HTR-8/SVneo (cell line): Measurements from ENCODE around the gene IL2RA.
A peak's percentile ranks its signal among the peaks of the same experiment; 100 is the strongest.
"Not testable (repeated sequence)": the region's sequence is repeated elsewhere in the genome, so short reads cannot be mapped to it uniquely, and the experiment has no call there.

ENCODE experiments used
- DNase-seq: peaks from one replicate; pipeline ENCODE4 v3.0.0; 2011; ENCODE audit warnings: low spot score, mixed read lengths; ENCODE audit not compliant: insufficient read length
- FAIRE-seq: peaks from 2 replicates; lab custom pipeline; 2011; peaks lifted over from hg19 to GRCh38; lab: Jason Lieb, UNC

Gene IL2RA

DNA sequence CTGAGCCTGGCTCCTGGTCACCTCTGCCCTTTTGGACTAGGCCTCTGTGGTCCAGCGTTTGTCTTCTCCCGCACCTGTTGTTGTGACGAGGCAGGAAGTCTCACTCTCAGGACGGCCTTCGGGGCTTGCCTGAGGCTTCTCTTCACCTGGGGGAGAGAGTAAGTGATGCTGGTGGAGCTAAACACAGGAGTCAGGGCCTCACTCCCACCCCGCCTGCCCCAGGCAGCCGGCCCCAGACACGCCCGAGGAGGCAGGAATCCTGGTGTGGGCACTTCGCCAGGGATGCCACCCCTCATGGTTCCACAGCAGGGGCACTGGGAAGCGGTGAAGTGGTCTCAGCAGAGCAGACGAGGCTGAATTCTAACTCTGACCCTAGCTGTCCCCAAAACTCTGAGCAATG is 42.4 kb downstream of the IL2RA start:
- DNase-seq (no peak), FAIRE-seq (no peak)

DNA sequence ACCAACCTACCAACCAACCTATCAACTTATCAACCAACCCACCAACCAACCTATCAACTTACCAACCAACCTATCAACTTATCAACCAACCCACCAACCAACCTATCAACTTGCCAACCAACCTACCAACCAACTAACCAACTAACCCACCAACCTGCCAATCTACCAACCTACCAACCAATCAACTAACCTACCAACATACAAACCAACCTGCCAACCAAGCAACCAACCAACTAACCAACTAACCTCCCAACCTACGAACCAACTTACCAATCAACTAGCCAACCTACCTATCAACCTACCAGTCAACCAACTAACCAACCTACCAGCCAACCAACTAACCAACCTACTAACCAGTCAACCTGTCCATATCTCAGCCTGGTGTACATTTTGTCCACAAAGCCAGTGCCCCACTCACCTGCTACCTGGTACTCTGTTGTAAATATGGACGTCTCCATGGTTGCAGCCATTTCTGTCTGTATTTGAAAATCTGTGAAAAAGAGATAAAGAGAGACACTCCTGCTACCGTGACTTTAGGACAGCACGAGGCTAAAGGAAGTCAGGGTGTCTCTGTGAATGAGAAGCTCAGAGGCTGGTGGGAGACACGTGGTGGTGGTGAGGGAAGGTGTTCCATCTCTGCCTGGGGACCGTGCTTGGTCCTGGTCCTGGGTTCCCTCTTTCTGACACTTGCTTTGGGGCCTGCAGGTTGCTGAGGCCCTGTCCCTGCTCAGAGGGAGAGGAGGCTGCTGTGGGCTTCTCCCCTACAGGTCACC is 43.0 kb downstream of the IL2RA start:
- FAIRE-seq (peak; percentile 44), DNase-seq (no peak)

DNA sequence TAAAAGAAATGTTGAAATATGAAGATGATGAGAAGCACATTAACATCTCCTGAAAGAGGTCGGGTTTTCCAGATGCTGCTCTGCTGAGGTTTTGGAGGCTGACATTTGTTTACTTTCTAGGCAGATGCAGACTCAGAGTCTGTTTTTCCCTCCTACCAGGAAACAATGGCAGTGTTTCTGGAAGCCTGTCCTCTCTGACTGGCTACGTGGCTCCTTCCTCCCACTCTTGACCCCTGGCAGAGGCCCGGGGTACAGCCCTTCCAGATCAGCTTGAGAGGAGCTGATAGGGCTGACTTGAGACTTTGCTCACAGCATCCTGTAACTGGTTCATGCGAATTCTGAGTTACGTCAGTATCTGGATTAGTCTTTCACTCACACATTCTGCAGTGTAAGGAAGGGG is 43.7 kb downstream of the IL2RA start:
- DNase-seq: no peak
- FAIRE-seq: no peak

DNA sequence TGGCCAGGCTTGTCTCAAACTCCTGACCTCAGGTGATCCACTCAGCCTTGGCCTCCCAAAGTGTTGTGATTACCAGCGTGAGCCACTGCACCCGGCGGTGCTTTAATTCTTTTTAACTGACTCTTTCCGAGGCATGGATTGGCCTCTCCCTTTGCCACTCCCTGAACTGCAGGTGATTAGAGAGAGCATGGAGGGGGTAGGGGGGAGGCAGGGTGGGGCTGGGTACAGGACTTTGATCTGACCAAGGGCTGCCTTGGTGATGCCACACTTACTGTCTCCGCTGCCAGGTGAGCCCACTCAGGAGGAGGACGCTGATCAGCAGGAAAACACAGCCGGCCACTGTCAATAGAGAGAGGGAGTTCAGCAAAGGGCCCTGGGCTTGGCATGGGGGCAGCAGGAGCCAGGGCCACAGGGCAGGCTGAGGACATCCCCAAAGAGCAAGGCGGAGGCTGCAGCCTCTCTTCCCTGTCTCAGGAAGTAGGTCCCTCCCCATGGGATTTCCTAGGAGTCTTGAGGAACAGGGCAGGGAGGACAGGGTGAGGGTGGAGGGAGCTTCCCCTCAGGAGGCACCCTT is 44.3 kb downstream of the IL2RA start:
- no peak for FAIRE-seq

DNA sequence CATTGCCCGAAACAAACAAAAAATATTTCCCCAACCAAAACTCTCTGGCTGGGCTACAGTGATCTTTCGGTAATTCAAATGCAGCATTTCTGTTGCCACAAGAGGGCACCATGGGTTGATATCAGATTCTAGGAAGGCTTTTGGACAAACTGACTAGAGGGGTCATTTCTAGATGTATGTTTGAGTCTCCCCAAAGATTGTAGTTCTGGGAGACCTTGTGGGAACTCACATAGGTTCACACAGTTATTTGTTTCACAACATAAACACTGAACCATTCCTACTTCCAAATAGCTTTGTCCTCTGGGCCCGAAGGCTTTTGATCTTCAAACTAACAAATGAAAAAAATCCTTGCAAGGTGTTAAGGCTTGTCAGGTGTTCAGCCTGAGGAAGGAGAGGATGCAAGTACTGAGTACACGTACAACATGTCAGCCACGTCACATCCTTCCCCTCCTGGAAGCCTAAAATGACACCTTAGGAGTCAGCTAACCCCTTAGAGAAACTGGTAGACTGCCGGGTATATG is 47.9 kb downstream of the IL2RA start:
- DNase-seq (peak; percentile 51), FAIRE-seq (no peak)

More for the DNA sequence above, 44.3 kb downstream of the IL2RA start:
- no peak for DNase-seq

DNA sequence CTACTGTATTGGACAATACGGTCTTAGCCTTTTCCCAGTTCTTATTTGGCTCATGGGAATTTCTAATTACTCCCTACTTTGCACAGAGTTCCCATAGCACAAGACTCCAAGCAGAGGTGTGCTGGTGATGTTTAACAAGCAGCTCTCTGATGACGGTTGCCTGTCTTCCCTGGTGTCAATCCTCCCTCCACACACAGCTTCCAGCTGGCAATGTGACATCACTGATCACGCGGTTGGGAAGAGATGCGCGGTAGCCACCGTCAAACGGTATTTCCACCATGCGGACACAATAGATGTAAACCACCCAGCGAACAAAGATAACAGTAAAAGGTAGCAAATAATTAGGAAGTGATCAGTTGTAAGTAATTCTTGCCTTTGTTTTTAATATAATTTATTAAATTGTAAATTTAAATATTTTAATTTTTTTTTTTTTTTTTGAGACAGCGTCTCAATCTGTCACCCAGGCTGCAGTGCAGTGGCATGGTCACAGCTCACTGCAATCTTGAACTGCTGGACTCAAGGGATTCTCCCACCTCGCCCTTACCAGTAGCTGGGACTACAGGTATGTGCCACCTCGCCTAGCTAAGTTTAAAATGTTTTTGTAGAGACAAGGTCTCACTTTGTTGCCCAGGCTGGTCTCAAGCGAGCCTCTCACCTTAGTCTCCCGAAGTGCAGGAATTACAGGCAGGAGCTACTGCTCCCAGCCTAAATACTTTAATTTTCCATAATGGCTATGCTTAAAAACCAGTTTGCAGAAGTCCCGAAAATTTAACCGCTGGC is 48.6 kb downstream of the IL2RA start:
- FAIRE-seq: no peak
- DNase-seq: no peak

DNA sequence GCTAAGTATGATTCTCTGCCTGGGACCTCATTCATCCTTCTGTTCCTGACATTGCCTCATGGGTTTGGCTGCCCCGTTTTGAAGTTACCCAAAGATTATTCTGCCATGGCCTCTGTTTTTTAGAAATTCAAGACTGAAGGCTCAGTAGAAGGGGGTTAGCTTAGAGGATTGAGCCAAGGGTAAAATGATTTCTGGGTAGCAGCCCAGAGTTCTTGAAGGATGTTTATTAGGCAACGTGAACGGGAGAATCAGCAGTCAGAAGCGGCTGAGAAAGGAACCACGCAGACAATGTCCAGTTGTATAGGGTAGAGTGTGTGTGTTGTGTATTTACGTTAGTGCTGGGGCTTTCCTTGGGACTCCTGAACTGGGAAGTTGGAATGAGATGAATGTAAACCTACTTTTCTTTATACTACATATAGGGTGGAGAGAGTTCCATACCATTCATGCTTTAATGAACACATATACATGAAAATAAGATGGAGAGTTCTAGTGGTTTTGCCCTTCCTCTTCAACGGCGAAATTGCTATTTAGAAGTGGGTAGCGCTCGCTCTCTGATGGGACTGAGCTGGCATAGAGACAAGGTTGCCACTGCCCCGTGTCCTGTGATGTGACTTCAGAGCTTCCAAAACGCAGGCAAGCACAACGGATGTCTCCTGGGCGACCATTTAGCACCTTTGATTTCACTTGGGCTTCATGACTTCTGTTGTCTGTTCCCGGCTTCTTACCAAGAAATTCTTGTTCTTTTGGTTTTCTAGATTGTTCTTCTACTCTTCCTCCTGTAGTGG is 49.9 kb downstream of the IL2RA start:
- no peak for DNase-seq
- no peak for FAIRE-seq

DNA sequence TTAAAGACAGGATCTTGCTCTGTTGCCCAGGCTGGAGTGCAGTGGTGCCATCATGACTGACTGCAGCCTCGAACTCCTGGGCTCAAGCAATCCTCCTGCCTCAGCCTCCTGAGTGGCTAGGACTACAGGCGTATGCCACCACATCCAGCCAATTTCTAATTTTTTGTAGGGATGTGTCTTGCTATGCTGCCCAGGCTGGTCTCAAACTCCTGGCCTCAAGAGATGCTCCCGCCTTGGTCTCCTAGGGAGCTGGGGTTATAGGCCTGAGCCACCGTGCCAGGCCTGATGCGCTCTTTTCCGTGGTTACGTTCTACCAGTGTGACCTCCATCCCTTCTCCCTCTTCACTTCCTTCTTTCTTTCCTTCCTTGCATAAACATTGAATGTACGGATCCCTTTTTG is 50.6 kb downstream of the IL2RA start:
- no peak for FAIRE-seq
- no peak for DNase-seq

DNA sequence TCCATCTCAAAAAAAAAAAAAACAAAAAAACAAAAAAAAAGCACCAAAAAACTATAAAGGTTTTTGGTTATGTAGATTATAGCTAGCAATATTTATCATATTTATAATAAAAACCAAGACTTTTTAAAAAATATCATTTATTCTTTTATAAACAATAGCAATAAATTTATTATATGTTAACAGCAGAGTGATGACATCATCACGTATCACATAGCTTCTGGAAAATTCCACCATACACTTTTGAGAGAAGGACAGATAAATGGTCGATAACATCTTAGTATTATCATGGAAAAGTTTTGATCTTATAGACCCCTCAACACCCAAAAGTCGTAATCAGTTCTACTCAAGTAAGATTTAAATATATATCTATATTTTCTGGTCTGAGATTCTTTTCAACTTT is 51.6 kb downstream of the IL2RA start:
- DNase-seq: no peak
- FAIRE-seq: no peak

DNA sequence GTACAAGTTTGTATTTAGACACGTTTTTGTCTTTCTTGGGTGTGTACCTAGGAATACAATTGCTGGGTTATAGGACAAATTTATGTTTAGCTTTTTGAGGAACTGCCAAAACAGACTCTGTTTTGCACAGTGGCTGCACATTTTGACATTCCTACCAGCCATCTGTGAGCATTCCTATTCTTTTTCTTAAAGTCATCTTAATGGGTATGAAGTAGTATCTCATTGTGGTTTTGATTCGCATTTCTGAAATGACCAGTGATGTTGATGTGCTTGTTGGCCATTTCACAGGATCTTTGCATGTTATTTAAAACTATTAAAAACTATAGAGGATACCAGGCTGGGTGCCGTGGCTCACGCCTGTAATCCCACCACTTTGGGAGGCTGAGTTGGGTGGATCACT is 52.2 kb downstream of the IL2RA start:
- DNase-seq: no peak
- no peak for FAIRE-seq

DNA sequence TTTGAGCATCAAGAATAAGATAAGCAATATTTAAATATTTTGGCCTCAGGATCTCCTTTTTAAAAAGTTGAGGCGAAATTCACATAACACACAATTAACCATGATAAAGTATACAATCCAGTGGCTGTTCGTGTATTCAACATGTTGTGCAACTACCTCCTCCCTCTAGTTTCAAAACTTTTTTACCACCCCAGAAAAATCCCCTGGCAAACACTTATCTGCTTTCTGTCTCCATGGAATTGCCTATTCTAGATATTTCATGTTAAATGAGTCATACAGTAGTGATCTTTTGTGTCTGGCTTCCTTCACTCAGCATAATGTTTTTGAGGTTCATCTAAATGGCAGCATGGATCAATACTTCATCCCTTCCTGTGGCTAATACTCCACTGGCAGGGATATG is 53.0 kb downstream of the IL2RA start:
- DNase-seq: no peak
- no peak for FAIRE-seq

DNA sequence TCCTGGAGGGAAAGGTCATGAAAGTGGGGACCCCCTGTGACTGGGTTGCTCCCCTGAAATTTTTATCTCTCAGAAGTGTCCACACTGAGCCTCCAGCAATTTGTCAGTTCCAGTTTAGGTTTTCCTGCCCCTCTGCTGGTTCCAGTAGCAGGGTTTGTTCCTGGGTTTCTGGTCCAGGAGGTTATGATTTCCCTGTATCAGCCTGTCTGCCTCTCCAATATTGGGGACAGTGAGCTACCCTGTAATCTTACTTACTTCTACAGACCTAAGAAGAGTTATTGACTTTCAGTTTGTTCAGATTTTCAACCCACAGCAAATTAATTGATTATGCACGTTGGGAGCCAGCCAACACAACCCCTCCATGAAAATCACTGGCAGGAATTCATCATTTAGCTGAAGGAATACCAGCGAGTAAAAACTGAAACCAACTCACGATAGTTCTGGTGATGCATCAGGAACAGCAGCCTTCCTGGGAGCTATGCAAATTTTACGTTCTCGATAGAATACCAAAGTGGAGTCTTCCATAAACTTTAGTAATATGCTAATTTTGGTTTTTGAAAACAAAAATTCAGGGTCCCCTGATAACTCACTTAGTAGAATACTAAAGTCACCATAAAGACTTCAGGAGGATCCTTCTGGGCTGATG is 53.5 kb downstream of the IL2RA start:
- DNase-seq (no peak), FAIRE-seq (no peak)

DNA sequence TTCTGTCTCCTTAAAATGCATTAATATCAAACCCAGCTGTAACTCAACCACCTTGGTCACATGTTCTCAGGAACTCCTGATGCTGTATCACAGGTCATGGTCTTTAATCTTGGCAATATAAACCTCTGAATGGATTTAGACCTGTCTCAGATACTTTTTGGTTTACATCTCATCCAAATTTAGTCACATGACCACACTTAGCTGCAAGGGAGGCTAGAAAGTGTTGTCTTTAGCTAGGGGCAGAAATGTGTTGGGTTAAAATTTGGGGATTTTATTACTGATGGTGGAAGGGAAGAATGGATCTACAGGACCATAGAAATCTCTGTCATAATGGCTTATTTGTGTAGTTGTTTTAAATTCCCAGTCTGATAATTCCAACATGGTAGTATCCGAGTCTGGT is 55.2 kb downstream of the IL2RA start:
- no peak for FAIRE-seq
- no peak for DNase-seq

DNA sequence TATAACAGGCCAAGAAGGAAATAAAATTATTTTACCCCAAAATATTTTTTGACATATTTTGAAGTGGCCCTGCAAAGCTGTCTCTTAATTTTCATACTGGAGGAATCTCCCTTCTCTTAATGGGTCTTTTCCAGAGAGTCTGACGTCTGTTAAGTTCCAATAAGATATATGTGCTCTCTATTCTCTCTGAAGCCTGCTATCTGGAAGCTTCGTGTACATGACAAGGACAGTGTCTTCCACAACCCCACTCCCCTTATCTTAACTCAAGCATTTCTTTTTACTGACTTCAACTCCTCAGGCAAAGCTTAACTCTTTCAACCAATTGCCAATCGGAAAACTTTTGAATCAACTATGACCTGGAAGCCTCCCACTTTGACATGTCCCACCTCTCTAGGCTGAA is 55.6 kb downstream of the IL2RA start:
- no peak for FAIRE-seq
- no peak for DNase-seq

DNA sequence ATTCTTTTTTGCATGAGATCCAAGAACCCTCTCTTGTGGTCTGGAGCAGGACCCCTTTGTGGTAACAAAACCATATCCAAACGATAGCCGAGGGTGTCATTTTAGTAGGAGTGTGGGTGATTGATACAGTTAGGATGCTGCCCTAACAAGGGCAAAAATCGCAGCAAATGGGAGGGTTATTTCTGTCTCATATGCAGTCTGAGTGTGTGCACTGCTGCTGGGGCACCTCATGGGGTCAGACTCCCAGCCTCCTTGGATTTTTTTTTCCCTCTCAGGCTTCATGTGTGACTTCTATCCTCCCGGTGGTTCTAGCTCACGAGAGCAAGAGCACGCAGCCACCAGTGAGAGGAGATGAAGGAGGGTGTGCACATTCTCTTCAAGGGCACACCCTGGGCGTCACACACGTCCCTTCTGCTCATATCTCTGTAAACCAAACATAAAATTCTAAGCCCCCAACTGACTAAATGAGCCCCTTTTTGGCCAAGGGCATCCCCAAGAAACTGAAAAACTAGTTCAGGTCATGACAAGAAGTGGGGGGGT is 56.2 kb downstream of the IL2RA start:
- no peak for FAIRE-seq

DNA sequence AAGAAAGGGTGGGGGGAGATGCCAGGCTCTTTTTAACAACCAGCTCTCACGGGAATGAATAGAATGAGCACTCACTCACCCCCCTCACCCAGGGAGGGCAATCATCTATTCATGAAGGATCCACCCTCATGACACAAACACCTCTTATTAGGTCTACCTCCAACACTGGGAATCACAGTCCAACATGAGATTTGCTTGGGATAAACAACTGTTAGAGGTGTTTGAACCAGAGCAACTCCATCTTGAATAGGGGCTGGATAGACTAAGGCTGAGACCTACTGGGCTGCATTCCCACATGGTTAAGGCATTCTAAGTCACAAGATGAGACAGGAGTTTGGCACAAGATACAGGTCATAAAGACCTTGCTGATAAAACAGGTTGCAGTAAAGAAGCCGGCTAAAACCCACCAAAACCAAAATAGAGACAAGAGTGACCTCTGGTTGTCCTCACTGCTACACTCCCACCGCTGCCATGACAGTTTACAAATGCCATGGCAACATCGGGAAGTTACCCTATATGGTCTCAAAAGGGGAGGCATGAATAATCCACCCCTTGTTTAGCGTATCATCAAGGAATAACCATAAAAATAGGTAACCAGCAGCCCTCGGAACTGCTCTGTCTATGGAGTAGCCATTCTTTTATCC is 56.9 kb downstream of the IL2RA start:
- not testable (repeated sequence) for DNase-seq, FAIRE-seq

More for the DNA sequence above, 56.2 kb downstream of the IL2RA start:
- no peak for DNase-seq

DNA sequence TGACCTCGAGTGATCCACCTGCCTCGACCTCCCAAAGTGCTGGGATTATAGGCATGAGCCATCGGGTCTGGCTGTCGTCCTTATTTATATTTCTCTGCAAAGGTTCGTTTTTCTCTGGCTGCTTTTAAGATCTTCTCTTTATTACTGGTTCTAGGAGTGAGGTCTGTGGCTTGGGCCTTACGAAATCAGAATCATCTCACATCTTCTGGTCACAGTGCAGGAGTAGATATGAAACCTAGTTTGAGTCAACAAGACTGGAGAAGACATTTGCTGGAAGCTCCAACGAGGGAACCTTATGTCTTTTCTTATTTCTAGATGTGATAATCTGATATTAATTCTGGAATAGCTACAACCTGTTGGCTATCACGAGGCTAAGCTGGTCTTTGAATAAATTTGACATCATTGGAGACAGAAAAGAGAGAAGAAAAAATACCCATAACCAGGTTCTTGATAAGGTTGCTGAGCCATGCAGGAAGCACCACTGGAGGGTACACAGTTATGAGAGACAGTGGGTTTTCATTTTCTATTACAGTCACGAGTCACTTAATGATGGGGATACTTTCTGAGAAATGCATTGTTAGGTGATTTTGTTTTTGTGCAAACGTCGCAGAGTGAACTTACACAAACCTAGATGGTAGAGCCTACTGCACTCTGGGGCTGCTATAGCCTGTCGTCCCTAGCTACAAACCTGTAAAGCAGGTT is 59.2 kb downstream of the IL2RA start:
- DNase-seq (no peak), FAIRE-seq (no peak)

DNA sequence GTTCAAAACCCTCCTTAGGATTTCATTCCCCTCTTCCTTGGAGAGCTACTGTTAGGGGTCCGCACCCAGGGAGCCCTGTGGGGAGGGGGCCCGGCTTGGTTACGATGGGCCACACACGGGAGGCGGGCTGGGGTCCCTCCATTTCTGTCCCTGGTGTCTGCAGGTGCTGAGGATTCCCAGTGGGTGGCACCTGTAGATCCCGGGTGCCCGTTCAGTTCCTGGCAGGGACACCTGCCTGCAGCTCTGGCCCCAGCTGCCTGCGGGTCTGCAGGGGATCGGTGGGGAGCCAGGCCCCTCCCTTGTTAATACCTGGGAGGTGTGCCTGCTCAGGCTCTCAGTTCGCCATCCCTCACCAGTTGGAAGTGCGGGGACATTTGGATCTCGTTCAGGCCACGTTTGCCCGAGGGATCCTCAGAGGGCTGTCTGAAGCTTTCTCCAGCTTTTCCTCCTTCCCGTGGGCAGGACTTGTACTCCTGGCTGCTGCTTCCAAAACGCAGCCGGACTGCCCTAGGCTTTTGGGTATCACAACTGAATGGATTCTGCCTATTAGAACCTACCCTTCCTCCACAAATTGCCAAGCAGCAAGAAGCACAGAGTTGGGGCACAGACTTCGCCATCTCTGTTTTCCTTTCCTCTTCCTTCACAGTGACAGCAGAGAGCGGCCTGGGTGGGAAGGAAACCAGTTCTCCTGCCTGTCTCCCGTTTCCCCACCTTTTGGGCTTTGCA is 62.6 kb downstream of the IL2RA start:
- FAIRE-seq: no peak
- no peak for DNase-seq
